HG03469 (cell line): Measurements from ENCODE around the gene P3H2.

Source experiments
- ATAC-seq: cut with Tn5 transposase; IDR thresholded peaks from one replicate; pipeline ENCODE4 v1.9.1; 2021; ENCODE audit warnings: mild to moderate bottlenecking, moderate library complexity, moderate number of reproducible peaks; ENCODE audit not compliant: unreplicated experiment

P3H2 gene

DNA sequence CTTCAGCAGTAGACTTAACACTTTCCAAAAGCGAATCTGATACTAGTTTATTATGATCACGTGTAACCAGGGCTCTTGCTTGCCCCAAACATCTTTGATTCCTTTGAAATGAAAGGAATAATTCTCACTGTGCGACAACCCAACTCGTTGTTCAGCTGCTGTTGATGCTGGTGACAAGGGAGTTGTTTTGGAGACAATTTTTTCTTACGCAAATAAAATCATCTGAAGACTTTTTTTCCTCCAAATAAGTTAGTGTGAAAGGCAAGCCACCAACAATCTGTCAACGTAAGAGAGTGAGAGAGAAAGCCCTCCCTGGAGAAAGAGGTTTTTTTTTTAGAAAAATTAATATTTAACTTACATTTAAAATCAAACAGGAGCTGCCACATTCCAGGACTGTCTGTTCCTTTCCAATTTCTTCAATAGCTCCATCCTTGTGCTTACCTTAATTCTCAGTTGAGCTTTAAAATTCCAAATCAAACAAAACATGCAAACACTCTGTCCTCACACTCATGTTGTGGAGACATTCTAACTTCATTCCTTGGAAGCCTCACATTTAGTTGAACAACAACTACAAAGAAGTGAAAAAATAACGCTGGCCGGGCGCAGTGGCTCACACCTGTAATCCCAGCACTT is 4.9 kb upstream of the P3H2 start:
- no peak for ATAC-seq

DNA sequence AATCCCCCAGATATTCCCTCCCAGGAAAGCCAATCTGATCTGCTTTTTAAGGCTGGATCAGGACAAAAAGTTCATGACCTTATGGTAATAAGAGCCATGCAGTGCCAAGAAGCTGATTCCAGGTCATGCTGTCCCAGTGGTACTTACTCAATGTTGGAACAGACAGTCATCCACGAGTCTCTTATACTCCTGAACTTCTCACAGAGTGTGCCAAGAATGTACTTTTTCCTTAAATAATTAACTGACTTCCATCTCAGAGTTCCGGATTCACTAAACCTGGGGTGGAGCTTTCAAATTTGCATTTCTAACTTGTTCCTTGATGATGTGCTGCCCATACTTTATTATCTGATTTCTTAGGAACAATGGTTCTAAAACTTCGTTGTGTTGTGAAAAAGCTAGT is 3.4 kb upstream of the P3H2 start:
- no peak for ATAC-seq

DNA sequence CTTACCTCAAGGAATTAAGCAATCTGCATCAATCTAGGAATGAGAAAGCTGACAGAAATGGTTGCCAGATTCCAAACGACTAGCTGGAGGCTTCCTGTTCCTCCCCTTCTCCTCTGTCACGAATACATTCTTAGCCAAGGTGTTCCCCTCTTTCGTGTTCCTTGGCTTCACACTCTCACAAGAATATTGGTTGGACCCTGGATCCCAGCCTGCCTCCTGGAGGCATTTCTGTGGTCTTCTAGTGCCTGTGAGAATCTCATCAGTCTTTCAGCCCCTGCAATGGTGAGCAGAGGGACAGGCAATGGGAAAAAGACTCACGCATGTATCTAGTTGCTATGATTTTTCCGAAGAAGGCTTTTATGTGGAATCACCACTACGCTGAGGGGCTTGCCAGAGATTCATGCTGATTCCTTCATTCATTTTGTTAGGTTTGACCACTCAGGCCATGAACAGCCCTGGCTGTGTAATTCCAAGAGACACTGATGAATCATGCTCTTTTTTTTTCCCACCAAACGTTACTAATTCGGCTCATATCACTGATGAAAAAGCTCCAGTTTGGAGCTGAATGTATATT is 1.6 kb upstream of the P3H2 start:
- no peak for ATAC-seq

- no peak for ATAC-seq
These were observed 686 bp upstream of the P3H2 start for GRCh38 chr3:190121383-190121782.

DNA sequence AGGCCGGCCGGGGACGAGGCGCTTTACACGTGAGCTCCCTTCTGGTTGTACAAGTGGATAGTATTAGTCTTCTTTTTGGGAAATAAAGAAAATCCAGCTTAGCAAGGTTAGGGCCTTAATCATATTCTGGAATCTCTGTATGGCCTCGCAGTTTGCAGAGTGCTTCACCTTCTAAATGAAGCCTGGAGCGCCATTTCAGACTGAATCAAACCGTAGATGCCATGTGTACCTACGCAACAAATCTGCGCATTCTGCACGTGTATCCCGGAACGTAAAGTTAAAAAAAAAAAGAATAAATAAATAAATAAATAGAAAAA is 322 bp upstream of the P3H2 start:
- no peak for ATAC-seq

DNA sequence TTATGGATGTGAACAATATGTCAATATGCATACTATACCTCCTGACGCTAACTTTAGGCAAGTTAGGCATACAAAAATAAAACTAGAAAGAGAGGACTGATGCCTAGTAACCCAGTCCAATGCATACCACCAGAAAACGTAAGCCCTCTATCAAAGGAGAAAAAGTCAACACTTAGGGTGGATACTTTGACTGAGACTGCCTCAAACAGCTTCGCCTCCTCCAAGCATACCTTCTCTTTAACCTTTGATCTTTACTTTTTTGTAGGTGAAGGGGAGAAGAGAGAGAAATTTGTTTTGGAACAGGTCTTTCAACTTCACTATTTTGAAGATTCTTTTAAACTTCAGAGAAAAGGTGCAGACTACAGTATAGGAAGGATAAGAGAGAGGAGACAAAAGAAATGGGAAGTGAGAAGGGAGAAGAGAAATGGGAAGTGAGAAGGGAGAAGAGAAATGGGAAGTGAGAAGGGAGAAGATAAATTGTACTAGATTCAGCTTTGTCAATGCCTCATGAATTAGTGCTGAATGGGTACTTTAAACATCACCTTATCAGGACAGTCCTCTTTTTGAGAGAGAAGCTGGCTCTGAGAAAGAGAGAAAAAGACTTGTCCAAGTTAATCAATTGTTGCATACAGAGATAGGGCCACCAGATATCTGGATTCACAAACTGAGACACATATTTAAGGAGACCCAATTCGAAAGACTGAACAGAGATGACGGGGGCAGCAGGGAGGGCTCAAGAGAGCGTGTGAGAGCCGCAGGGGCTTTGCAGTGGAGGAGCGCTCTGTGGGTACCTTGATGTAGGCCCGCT is 1.0 kb downstream of the P3H2 start:
- ATAC-seq: peak; percentile 7

DNA sequence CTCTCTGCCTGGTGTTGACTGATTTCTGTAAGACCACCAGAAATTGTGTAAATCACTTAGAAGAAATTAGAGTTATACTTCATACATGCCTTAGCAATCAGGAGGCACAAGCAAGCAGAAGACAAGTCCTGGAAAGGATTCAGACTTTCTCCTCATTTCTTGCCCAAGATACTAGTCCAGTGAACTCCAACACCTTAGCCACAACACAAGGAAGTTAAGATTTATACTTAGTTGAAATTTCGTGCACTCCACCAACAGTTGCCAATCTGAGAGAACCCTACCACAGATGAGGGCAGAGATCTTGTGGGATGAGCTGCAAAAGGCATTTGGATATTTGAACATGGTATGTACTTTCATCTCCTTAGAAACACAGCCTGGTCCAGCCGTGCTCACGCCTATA is 2.3 kb downstream of the P3H2 start:
- ATAC-seq: no peak

- ATAC-seq: no peak
These were observed 2.7 kb downstream of the P3H2 start for GRCh38 chr3:190117981-190118380.

DNA sequence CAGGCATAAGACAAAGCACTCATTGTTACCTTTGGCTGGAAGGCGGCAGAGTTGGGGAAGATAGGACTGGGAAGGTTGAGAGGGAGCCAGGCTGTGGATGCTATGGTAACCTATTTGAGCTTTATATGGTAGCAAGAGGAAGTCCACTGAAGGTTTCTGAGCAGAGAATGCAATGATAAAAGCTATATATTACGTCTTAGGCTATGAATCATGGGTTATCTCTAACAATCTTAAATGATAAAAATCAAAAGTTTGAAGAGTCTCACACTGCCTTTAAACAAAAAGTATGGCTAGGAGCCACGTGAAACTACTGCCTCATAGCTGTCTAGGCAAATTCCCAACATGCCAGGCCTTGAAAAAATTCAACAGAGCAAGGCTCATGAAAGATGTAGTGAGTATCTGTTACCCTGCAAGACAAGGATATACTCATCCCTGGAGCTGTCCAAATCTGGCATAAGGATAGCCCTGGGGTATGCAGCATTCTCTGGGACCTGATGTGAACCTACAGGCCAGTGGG is 4.1 kb downstream of the P3H2 start:
- ATAC-seq: no peak

DNA sequence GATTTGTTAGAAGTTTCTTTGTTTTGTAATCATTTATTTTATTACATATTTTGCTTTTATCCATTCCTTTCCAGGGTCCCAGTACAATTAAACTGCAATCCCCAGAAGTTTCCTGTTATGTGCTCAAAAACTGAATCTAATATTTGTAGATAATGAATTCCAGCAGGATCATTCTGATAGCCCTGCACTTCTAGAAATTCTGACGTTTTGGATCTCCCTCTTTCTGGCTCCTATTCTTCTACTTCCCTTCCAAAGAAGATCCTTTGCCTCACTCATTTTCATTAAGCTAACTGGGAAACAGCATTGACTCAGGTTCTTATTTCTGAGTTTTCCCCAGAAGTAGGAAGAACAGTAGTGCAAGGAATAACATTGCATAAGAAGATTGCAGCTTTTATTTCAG is 9.9 kb downstream of the P3H2 start:
- ATAC-seq: no peak

DNA sequence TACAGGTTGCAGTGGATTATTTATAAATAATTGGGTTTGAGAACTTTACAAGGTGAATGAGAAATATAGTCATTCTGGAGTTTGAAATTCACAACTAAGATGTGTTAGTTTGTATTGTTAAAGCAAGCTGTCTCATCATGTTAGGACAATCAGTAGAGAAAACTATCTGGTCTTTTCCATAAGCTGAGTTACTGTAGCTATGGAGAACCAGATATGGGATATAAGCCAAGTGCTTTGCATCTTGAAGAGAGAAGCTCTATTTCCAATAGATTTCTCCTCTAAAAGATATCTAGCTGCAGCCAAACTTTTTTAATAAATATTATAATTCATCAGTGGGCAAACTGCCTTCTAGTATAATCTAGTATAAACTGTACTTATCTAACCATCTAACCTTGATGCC is 11.3 kb downstream of the P3H2 start:
- no peak for ATAC-seq

DNA sequence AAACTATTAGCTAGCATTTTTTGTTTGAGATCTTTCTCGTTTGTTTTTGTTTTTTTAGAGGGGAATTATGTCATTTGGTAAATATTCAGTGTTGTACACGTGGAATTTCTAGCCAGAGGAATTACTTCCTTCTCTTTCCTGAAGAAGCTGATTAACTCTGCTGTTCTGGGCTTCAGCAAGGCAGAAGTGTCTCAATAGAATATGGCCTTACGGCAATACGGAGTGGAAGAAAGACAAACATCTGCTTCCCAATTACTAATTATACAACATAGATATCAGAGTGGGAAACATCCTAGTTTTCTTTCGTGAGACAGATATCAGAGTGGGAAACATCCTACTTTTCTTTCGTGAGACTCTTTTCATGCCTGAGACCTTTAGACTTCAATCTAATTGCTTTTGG is 11.9 kb downstream of the P3H2 start:
- no peak for ATAC-seq

DNA sequence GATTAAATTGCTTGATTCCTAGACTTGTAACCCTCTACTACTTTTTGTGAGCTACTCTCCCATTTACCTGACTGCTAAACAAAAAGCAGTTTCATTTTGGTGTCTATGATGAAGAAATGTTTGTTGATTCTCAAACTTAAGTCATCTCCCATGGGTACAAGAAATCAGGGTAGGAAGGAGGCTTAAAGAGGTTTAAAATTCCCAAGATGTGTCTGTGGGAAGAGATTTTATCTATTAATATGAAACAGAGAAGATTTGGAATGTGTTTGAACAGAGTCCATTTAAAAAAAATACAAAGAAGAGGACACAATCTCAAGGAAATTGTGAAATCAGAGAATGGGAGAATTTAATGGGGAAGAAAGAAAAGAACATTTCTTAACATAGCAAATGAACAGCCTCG is 14.8 kb downstream of the P3H2 start:
- ATAC-seq: no peak

DNA sequence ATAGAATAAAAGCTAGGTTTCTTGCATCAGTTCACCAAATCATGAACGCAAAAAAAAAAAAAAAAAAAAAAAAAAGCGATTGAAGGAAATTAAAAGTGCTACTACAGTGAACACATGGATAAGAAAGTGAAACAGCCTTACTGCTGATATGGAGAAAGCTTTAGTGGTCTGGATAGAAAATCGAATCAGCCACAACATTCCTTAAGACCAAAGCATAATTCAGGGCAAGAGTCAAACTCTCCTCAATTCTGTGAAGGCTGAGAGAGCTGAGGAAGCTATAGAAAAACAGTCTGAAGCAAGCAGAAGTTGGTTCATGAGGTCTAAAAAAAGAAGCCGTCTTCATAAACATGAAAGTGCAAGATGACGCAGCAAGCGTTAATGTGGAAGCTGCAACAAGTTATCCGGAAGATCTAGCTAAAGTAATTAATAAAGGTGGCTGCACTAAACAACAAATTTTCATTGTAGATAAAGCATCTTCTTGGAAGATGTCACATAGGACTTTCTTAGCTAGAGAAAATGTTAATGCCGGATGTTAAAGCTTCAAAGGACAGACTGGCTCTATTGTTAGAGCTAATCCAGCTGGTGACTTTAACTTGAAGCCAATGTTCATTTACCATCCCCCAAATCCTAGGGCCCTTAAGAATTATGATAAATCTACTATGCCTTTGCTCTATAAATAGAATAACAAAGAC is 19.2 kb downstream of the P3H2 start:
- ATAC-seq: no peak

GRCh38 chr3:190099099-190099498 is 21.6 kb downstream of the P3H2 start:
- ATAC-seq: no peak

- no peak for ATAC-seq
These were observed 23.1 kb downstream of the P3H2 start for GRCh38 chr3:190097617-190098016.

GRCh38 chr3:190097025-190097424 is 23.7 kb downstream of the P3H2 start:
- ATAC-seq: no peak

DNA sequence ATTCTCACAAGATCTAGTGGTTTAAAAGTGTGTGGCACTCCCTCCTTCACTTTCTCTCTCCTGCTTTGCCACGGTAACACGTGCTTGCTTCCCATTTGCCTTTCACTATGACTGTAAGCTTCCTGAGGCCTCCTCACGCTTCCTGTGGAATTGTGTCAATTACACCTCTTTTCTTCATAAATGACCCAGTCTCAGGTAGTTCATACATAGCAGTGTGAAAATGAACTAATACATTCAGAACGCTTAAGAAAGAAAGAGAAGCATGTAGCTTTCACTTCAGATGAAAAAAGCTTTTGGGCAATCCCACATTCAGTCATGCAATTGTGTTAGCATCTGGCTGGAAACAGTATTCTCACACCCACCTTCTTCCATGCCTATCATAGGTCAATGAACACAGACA is 24.4 kb downstream of the P3H2 start:
- ATAC-seq: no peak

DNA sequence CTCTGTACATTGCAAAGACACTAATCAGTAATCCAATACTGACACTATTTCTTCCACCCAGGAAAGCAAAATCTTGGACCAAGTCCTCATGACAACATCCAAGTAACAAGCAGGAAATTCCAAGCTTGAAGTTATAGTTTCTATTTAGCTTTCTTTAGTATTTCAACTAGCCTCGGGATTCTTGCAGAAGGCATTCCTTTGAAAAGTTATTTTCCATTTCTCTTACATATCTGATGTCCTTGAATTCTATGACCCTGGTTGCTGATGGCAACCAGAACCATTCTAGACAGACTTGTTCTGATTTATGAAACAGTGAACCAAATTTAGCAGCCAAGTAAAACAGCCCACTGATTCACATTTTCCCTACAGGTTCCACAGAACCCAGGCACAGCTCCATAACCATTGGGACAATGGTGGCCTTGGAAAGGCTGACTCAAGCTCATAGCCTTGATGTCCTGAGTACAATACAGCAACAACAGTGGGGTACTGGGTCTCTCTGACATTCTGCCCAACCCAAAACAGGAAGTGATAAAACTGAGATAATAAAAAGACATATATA is 26.5 kb downstream of the P3H2 start:
- no peak for ATAC-seq

GRCh38 chr3:190092250-190092649 is 28.4 kb downstream of the P3H2 start:
- ATAC-seq: no peak

GRCh38 chr3:190089711-190090110 is 31.0 kb downstream of the P3H2 start:
- peak; percentile 57 for ATAC-seq
